MG63 (cell line): Measurements from ENCODE around the gene HMGN1. TPM values are rescaled to one million over a fixed set of nuclear protein-coding genes. Genes with fewer than 3 reads are reported as not detected.
A peak's percentile ranks its signal among the peaks of the same experiment; 100 is the strongest.

Experiments used
- DNase-seq: peaks from one replicate; pipeline ENCODE4 v3.0.0-alpha.2; 2020
- H3K27me3 ChIP-seq: fragments of 250-450 bp; sonication (Bioruptor Pico); 2 replicates; pipeline ENCODE4 v1.5.1; 2020; ENCODE audit warnings: mild to moderate bottlenecking, moderate library complexity
- H3K36me3 ChIP-seq: fragments of 250-450 bp; sonication (Bioruptor Pico); 2 replicates; pipeline ENCODE4 v1.5.1; 2020; ENCODE audit warnings: mild to moderate bottlenecking, moderate library complexity
- H3K4me3 ChIP-seq: fragments of 250-450 bp; sonication (Bioruptor Pico); 2 replicates; pipeline ENCODE4 v1.5.1; 2020; ENCODE audit warnings: mild to moderate bottlenecking, moderate library complexity
- H3K9me3 ChIP-seq: fragments of 250-450 bp; sonication (Bioruptor Pico); 2 replicates; pipeline ENCODE4 v1.5.1; 2020; ENCODE audit warnings: mild to moderate bottlenecking, moderate library complexity
- total RNA-seq: library from RNA; depleted of rRNA; stranded (reverse); fragments of >200 nt; shearing (Covaris generic); gene quantifications from 2 replicates; pipeline ENCODE4 v1.2.3, GENCODE V29; 2014; ENCODE audit warnings: low replicate concordance

The HMGN1 gene
- total RNA-seq, 1 experiment from 2014 or later, result 474 TPM

GRCh38 chr21:39318091-39318959 is 30.6 kb downstream of the HMGN1 start:
- H3K36me3 ChIP-seq, result no peaks in the 10 kb centered on the region
- H3K4me3 ChIP-seq, result no peak overlapping the region
- H3K27me3 ChIP-seq, result no peaks in the 10 kb centered on the region
- DNase-seq, result no peak
- no peaks in the 10 kb centered on the region for H3K9me3 ChIP-seq

- Histone ChIP-seq H3K9me3 (no peaks in the 10 kb centered on the region), H3K4me3 (no peak overlapping the region), H3K36me3 (no peaks in the 10 kb centered on the region), H3K27me3 (no peaks in the 10 kb centered on the region)
- no peak for DNase-seq
Observed at GRCh38 chr21:39317134-39318090, 31.5 kb downstream of the HMGN1 start.

DNA sequence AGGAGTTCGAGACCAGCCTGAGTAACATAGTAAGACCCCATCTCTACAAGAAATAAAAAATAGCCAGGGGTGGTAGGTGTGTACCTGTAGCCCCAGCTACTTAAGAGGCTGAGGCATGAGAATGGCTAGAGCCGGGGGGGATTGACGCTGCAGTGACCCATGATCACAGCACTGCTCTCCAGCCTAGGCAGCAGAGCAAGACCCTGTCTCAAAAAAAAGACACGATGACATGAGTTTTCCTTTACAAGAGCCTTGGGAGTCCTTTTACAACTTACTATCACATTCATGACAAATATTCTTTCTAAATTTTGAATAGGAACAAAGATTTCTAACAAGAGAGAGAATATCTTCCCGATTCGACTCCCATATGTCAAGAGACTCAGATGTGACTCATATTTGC is 32.2 kb downstream of the HMGN1 start:
- no peak for DNase-seq
- Histone ChIP-seq H3K4me3 (no peak overlapping the region), H3K36me3 (peaks cover 5% of the 10 kb centered on the region), H3K9me3 (no peaks in the 10 kb centered on the region), H3K27me3 (no peaks in the 10 kb centered on the region)

DNA sequence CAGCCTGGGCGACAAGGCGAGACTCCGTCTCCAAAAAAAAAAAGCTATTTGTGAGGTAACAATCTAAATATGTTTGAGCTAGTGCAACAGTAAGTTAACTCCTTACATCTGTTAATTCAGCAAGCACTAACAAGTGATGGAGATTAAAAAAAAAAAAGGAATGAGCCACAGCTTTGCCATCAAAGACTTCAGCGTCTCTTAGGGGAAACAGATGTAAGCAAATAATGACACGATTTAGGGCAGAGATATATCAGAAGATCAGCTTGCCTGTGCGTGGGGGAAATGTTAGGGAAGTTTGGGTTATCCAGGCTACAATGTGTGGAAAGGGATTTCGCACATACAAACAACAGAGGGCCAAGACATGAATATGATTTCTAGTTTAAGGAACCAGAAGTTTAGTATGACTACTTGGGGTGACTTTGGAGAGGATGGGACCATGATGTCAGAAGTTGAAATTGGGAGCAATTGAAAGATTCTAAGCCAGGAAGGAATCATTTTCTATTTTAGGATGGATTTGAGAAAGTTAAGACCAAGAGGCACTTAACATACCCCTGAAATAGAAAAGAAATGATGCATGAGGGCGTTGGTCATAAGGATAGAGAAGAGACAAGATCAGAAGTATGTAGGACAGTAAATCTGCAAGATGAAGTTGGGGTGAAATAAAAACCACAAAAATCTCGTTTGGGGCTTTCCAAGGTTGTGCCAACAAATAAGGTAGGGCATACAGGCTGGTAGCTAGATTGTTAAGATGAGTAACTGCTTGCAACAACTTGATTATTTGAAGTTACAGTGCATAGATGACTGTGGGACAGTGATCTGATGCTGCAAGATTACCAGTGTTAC is 33.1 kb downstream of the HMGN1 start:
- Histone ChIP-seq H3K4me3 (no peak overlapping the region), H3K27me3 (no peaks in the 10 kb centered on the region), H3K9me3 (no peaks in the 10 kb centered on the region), H3K36me3 (peaks cover 14% of the 10 kb centered on the region)
- DNase-seq, result no peak

DNA sequence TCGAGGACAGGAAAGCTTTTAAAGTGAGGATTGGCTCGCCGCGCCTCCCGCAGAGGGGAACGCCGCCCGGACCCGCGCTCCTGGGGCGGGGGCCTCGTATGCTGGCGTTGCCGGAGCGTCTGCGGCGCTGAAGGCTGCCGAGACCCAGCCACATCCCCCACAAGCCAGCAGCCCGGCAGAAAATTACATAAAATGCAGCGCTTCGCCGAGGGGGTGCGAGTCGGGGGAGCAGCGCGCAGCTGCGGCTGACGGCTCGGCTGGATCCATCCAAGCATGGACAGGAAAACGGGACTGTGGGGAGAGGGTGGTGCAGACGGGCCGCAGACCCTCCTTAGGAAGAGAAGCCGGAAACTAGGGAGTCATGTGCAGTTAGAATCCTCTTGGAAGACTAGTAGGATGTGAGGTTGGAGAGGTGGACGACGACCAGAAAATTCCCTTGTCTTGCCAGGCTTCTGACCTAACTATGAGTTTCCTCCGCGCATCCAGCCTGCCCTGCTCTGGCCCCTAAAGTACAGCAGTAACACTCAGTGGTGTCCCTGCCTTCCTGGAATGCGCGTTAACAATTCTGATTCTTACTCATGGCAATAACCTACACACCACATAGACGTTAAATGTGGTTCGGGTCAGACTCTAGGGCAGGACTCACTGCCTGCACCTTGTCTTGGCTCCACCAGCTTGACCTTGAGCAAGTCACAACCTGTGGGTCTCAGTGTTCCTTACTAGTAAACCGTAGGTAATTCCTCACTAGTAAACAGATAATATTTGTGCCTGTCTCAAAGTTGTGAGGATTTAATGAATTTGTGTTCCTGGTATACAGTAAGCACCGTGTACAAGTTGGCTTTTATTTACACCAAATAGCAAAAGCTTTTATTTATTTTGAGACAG is 34.5 kb downstream of the HMGN1 start:
- DNase-seq, result peak; percentile 77
- no peaks in the 10 kb centered on the region for H3K27me3 ChIP-seq
- peaks cover 26% of the 10 kb centered on the region for H3K36me3 ChIP-seq
- H3K9me3 ChIP-seq, result no peaks in the 10 kb centered on the region
- peak overlapping the region; percentile 70 for H3K4me3 ChIP-seq

DNA sequence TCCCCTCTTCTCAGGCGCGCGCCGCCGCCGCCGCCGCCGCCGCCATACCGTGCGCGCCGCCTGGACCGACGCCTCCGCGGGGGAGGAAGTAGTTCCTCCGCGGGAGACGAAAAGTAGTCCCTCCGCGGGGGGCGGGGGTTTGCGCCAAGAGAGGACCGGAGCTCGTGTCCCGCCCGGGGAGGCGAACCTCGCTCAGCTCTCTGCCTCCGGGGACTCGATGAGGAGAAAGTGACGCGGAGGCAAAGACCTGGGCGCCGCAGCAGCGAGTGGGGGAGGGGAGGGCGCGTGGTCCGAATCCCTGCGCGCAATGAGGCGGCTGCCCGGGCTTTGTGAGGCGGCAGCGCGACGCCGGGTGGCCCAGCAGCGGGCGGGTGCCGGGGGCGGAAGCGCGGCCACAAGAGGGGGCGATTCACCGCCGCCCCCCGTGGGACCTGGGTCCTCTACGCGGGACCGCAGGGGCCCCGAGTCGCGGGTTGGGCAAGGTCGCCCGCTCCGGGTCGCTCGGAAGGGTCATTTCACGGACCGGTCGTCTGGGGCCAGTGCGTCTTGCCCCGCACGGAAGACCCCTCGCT is 35.2 kb downstream of the HMGN1 start, which contains the start of gene BRWD1:
TSS of gene BRWD1 (minus strand) at position 62 of the 572 bp plus-strand sequence. CDS start 141 bp downstream, outside the sequence.
- DNase-seq, result peak; percentile 88

DNA sequence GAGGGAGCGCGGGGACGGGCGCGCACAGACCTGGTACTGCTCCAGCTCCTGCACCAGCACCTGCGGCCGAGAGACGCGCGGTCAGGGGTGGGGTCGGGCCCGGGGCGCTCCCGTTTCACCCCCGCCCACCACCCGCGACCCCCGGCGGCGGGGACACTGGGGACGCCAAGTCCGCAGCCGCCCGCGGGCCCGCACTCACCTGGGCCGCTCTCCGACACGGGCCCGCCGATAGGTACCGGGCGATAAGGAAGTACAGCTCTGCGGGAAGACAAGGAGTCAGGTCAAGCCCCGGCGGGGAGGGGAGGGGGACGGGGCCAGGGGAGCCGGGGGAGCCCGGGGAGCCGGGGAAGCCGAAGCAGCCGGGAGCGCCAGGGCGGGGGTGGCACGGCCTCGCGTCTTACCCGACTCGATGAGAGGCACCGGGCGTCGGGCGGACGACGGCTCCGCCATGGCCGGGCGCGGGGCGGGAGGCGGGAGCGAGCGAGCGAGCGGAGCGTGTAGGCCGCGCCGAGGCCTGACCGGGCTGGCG is 35.8 kb downstream of the HMGN1 start:
- Histone ChIP-seq H3K27me3 (no peaks in the 10 kb centered on the region), H3K36me3 (peaks cover 33% of the 10 kb centered on the region), H3K4me3 (peak overlapping the region; percentile 70), H3K9me3 (no peaks in the 10 kb centered on the region)
- DNase-seq, result peak; percentile 31

More for the DNA sequence above, 35.2 kb downstream of the HMGN1 start, which contains the start of gene BRWD1:
- H3K27me3 ChIP-seq, result no peaks in the 10 kb centered on the region
- no peaks in the 10 kb centered on the region for H3K9me3 ChIP-seq
- H3K36me3 ChIP-seq, result peaks cover 31% of the 10 kb centered on the region
- peak within 1 kb of the TSS; percentile 70 for H3K4me3 ChIP-seq

DNA sequence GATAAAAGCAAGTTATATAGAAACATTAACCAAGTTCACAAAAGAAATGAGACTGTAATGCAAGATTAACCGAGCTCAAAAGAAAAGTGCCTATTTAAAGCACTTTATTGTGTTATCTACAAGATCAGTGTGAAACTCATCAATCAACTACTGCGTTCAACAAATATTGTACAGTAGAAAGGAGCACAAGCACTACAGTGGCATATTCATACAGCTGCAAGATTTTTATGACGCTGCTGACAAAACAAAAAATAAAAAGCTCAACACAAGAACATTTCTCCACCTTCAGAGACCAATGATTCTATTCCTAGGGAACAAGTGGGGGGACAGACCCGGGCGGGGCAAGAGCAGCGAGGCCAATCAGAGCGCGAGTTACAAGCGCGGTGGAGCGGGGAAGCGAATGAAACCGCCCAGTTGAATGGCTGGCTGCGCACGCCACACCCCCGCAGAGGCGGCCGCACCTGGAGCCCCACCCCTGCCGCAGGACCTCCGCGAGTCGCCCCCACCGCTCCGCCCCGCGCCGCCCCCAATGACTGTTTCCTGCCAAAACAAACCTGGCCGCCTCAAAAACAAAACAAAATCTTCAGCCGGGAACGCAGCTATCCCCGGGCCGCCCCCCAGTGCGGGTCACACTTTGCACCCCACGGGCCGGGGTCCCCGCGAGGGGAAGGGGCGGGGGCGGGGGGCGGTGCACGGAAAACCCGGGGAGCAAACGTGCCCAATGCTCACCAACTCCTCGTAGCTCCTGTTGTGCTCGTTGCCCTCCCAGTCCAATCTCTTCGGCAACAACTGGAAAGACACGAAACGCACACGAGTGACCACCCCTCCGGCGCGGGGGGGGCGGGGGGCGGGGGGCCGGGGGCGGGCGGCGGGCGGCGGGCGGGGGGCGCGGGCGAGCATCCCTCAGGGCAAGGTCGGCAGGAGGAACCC is 36.5 kb downstream of the HMGN1 start:
- peak; percentile 87 for DNase-seq
- H3K27me3 ChIP-seq, result no peaks in the 10 kb centered on the region

GRCh38 chr21:39311164-39311563 is 37.7 kb downstream of the HMGN1 start:
- peaks cover 53% of the 10 kb centered on the region for H3K36me3 ChIP-seq
- DNase-seq, result no peak

More for the DNA sequence above, 36.5 kb downstream of the HMGN1 start:
- H3K36me3 ChIP-seq, result peaks cover 40% of the 10 kb centered on the region
- H3K9me3 ChIP-seq, result no peaks in the 10 kb centered on the region
- H3K4me3 ChIP-seq, result peak overlapping the region; percentile 70

DNA sequence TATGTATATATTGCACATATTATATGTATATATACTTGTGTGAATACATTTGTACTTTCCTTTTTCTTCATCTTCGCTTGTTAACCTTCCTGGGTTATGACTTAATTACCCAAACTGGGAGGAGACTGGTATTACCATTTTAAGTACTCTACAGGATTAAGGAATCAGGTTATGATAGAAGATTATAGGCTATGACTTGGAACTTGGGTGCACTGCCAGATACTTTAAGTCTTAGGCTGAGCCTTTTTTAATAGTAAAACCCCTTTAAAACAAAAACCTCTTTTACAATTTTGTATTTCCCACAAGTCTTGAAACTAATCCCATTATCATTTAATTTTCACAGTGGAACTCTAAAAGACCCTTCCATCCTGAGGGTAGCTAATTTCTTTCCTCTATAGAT is 41.4 kb downstream of the HMGN1 start:
- DNase-seq, result no peak
- Histone ChIP-seq H3K4me3 (no peak overlapping the region), H3K9me3 (no peaks in the 10 kb centered on the region), H3K27me3 (no peaks in the 10 kb centered on the region), H3K36me3 (peaks cover 80% of the 10 kb centered on the region)

More at GRCh38 chr21:39311164-39311563, 37.7 kb downstream of the HMGN1 start:
- Histone ChIP-seq H3K9me3 (no peaks in the 10 kb centered on the region), H3K4me3 (no peak overlapping the region), H3K27me3 (no peaks in the 10 kb centered on the region)

DNA sequence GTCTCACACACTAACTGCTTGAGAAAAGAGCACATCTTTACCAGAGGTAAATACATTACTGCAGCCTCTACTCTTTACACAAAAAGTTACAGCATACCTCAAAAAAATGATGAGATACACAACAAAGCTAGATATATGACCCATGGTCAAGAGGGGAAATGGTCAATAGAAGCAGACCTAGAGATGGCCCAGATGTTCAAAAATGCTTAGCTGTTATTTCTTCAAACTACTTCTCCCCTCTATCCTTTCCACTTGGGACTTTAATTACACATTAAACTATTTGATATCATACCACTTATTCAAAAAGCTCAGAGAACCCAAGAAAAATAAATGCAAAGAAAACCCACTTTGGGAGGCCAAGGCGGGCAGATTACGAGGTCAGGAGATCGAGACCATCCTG is 48.3 kb downstream of the HMGN1 start:
- DNase-seq, result no peak
- H3K27me3 ChIP-seq, result no peaks in the 10 kb centered on the region
- peaks cover 87% of the 10 kb centered on the region for H3K36me3 ChIP-seq
- H3K4me3 ChIP-seq, result no peak overlapping the region
- peaks cover 9% of the 10 kb centered on the region for H3K9me3 ChIP-seq

DNA sequence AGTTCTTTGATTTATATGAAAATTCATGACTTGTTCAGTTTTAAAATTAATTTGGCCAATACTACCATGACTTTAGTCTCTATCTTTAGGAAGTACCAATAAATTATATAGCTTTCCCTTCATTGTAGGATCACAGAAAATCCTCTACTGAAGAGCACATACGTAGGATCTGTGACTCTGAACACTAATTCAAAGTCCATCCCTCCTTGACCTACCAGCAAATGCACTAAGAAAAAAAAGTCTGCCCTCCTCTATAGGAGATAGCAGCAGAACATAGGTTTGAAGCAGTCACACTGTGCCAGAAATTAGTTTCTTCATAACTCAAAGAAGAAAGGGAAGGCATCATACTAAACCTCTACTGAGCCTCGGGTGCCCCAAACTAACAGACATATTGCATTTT is 52.0 kb downstream of the HMGN1 start:
- H3K4me3 ChIP-seq, result no peak overlapping the region
- DNase-seq, result no peak
- peaks cover 11% of the 10 kb centered on the region for H3K9me3 ChIP-seq
- peaks cover 88% of the 10 kb centered on the region for H3K36me3 ChIP-seq
- no peaks in the 10 kb centered on the region for H3K27me3 ChIP-seq
